Measurements from ENCODE around the gene ATAT1.

Gene ATAT1

DNA sequence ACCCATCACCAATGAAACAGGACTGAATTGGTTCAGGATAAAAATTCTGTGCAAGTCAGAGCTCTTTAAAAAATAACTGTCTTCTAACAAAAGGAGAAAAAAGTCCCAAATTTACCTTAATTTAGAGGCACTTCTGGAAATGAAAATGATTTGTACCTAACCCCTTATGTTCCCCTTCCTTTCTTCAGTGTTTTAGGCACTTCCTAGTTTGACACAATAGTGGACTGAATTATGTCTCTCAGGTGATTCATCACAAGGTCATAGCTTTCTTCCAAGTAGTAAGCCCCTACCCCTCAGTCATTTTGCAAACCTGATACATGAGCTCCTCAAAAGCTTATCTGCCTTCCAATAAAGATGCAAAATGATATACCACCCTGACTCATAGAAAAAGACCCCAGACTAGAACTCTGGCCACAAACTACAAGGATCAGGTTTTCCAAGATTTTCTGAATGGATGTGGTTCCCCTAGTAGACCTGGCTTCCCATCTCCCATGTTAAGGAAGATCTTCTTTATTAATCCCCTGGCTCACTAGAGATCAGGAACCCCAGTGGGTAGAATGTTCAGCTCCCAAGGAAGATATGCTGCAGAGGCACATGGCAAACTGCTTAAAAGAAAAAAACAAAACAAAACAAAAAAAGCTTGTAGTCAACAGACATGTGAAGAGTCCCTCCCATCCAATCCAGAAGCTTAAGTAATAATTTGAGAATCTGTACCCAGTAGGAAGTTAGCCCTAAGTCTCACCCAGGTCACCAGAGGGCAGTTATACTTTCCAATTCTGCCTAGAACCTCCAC, 13.2 kb upstream of the ATAT1 start:
- no peak for DNase-seq (ENCODE audit: low read depth in 2 of 2)

DNA sequence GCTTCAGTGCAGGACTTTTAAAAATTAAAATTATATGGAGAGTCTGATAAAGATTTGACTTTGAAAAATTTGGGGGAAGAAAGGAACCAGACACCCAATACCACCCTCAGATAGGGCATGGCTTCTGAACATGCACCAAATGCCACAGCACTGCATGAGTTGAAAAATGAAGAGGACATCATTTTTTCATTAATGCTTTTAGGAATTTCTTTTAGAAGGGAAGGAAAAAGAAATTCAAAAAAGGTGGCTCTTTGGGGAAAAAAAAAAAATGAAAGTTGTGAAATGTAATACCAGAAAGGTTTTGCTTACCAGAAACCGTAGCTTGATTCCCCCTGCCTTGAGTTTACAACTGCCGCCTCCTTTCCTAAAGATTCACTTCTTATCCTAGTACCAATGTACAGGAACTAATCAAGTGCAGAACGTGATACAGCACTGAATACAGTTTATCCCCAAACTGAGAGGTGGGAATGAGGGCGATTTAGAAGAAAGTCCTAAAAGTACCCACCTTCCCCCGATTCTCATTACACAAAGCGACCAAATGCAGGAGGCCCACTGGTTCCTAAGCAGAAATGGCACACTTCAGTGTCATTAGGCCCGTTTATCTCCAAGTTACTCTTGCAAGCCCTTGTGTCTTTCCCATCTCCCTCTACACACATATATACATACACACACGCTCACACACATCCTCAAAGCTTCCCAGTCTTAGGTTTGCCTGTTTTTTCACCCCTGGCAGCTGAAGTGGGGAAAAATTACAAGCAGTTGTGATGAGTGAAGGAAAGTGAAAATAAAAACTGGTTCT, 12.4 kb upstream of the ATAT1 start:
- DNase-seq (ENCODE audit: low read depth in 2 of 2) = no peak

DNA sequence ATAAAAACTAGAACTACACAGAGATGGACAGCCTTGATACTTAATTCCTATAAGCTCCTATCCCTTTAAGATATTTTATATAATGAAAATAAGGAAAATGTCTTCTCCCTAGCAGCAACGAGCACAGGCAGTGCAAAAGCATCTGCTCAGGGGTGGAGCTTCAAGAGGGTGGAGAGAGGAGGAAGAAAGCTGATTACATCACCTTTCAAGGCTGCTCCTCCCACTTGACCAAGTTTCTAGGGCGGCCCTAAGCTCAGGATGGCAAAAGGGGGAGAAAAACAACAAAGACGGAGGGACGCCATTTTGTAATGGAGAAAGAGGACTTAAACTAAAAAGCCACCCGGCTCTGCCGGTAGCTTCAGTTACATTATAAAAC, 11.8 kb upstream of the ATAT1 start:
- peak; percentile 73 to 83 for DNase-seq (ENCODE audit: low read depth in 2 of 2)

DNA sequence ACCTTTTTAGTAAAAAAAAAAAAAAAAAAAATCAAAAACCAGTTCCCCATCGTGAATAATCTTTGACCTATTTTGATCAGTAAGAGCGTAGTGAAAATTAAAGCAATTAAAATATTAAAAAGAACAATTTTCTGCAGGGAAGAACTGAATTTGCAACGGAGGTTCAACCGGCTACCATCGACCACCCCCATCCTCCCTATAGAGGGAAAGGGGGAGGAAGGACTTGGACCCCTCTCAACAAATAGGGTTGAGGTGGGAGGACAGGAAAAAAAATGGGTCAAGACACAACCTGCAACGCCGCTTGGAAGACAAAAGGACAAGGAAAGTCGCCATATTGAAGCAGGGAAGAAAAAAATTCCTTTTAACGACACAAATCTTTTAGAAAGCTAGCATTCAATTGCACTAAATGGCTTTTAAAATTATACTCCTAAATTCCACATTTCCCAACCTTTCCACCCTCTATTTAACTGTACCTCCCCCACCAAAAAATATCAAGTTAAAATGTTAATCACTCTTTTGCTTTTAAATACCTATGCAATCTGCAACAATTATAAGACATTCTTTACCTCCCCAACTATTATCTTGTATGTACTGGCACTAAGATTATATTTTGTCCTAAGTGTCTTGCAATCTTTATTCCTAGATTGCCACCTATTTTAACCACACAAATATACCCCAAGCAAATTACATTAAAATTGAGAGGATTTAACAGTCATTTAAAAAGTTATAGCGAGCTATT, 11.3 kb upstream of the ATAT1 start:
- no peak for DNase-seq (ENCODE audit: low read depth in 2 of 2)

DNA sequence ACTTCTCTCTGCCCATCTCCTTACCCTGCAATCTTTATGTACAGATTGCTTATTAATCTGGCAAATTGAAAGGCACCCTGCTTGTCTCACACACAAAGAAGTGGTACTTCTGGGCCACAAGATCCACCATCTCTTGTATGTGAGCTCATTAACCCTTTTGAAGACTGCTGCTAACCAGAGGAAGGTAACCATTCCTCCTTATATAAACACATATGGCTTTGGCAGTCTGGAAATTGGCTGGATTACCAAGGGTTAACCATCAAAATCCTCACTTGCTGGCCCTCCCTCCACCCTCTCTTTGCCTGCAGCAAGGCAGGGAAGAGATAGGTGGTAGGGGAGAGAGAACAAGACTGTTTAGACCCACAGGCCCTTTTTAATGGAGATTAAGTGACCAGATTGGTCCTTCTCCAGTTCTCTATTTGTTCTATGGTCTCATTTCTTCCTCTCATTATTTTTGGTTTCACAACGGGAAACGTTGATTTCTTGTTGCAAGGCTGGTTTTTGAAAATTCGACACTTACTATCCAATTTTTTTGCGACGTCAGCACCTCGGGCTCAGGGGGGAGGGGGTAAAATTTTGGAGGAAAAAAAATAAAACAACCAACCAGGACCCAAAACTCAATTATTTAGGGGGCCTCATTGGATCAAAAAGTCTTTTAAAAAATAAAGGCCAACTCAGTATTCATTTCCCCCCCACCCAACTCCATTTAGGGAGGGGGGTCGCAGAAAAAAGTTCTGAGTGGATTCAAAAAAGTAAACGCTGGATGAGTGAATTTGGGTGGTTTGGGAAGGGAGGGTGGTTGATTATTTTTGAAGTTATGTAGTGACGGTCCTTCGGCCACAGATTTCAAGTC, 10.5 kb upstream of the ATAT1 start:
- no peak for DNase-seq (ENCODE audit: low read depth in 2 of 2)

DNA sequence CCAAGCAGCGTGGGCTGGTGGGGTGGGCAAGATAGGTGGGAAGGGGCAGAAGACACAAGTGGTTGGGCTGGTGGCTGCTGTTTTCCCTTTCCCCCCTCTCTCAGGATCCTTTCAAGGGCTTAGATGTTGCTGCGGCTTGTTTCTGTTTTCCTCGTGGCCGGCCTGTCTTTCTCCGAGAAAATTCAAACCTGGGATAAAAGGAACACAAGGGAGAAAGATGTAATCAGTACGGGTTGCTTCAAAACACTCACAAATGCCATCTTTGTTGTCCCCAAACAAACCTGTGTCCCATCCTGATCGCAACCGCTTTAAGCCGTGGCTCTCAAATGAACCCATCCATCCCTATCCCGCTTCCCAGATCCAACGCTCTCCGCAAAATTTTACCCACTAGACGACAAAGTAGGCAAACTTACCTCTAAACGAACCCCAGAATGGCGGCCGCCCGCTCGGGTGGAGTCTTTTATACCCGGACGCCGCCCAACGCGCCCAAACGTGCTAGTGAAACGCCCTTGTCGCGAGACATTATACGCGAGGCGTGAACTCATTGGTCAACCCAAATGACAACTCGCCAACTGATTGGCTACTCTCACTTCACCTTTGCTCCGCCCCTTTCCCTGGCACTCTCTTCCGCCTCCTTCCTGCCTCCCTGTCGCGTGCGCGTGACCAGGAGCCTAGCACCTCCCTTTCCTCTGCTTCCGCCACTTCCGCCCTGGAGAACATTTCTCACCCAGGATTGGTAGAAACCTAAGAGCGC, 9.7 kb upstream of the ATAT1 start, which contains the start of gene PPP1R10:
Gene PPP1R10, minus strand, starts transcription at position 433 of the 754 bp plus-strand sequence. CDS start 7,299 bp downstream, outside the sequence.
- DNase-seq (ENCODE audit: low read depth in 2 of 2) = peak; percentile 97 to 99

DNA sequence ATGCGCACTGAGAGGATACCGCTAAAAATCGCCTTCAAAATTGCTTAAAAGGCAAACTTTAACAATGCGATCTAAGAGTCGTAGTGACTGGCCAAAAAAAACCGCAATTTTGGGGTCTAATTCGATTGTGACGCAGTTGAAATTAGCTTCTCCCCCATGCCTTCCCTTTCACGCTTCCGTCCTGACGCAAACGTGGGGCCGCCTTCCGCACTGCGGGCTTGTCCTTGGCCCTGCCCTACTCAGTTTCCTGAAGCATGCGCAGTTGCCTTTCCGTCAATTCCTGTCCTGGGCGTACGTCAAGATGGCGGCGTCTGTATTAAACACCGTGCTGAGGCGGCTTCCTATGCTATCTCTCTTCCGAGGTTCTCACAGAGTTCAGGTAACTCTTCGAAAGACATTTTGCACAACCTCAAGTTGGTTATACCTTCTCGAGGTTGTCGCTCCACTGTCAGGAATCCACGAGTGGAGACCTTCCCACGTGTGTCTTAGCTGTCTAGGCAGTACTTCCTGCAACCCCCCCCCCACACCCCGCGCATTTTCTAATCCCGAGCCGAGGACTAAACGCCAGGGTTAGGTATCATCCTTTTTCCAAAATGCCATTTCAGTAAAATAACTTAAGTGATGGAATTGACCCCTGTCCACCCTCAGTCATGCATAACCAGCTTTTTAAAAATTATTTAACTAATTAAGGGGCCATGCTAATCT, 9.0 kb upstream of the ATAT1 start, which contains the start of gene MRPS18B:
Gene MRPS18B, plus strand, starts transcription at position 276 of the 705 bp plus-strand sequence. Its CDS starts 26 bp downstream, at position 302.
- peak; percentile 98 to 99 for DNase-seq (ENCODE audit: low read depth in 2 of 2)

DNA sequence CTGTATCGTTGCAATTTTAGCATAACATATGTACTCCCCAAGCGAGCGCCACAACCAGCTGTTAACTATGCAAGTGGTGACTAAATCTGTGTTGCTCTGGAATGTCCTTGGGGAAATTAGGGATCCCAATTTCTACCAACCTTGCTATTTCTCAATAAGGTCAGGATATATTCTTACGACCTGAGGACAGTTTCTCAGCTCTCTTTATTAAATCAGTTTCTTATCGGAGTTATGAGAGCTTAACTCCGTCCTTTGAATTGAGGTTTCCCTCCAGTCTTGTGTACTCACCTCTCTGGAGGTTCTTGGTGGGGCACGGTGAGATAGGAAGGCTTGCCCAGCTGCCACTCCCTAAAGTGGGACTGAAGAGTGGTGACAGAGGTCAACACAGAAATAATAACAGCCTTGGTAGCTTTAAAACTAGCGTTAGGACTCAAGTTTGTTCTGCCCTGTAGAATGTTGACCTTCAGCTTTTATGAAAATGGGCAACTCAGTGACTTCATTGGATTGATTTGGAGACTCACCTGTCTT, 8.3 kb upstream of the ATAT1 start:
- no peak for DNase-seq (ENCODE audit: low read depth in 2 of 2)

DNA sequence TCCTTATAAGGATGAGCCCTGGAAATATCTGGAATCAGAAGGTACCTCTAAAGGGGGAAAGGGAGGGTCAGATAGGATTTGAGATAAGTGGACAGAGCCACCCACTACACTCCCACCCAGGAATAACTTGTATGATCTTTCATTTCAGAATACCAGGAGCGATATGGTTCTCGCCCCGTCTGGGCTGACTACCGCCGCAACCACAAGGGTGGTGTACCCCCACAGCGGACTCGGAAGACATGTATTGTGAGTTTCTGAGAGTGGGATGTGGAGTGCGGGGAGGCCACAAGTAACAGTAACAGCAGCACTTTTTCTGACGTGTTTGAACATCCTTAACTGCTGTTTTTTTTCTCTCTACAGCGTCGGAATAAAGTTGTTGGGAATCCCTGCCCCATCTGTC, 7.1 kb upstream of the ATAT1 start:
- no peak for DNase-seq (ENCODE audit: low read depth in 2 of 2)

DNA sequence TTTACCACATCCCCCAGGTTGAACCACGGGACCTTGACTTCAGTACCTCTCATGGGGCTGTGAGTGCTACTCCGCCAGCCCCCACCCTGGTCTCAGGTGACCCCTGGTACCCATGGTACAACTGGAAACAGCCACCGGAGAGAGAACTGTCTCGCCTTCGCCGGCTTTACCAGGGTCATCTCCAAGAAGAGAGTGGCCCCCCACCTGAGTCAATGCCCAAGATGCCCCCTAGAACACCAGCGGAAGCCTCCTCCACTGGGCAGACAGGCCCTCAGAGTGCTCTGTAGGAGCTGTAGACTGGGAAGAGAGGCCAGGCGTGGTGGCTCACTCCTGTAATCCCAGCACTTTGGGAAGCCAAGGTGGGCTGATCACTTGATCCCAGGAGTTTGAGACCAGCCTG, 1.2 kb upstream of the ATAT1 start:
- no peak for DNase-seq (ENCODE audit: low read depth in 2 of 2)

DNA sequence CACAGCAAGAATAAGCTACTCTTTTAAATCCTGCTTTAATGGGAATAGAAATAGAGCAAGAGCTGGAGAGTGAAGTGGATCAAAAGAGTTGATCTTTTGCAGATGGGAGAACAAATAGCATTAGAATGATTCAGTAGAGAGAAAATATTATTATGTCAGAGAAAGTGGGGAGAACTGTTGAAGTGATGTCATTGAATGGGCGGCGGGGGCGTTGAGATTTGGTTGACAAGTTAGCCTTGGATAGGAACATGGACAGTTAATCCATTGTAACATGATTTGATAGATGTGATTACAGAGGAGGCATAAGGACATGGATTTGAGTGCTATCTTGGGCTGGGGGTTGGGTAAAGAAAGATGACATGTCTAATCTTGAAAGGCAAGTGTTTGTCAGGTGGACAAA, 9.2 kb downstream of the ATAT1 start:
- no peak for DNase-seq (ENCODE audit: low read depth in 2 of 2)

DNA sequence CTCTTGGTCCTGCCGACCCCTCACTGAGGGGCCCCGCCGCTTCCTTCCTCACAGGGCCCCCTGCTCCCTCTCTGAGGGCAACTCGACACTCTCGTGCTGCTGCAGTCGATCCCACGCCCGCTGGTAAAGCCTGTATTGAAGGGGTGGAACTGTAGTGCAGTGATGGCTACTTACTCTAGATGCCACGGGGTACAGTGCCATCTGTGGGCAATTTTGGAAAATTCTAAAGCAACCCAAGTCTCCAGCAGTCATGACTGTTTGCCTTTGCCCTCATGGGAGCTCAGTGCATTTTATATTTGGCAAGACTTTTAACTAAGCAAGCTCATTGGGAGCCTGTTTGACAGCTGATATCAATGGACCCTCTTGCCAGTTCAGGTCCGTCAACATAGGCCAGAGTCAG, 13.8 kb downstream of the ATAT1 start:
- no peak for DNase-seq (ENCODE audit: low read depth in 2 of 2)

DNA sequence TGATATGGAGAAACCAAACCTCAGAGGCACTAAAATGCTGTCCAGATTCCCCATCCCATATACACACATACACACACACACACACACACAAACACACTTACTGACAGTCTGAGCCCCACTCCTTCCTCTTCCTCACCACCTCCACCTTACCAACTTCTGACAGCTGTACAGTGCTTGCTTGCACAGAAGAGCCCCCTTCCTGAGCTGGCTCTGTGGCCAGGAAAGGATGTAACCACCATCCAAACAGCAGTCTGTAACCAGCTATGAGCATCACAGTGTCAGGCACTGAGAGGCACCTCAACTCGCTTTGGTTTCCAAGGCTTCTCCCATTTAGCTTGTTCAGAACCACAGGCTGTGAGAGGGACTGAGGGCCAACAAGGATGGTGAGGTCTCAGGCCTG, 14.4 kb downstream of the ATAT1 start:
- DNase-seq (ENCODE audit: low read depth in 2 of 2) = no peak

DNA sequence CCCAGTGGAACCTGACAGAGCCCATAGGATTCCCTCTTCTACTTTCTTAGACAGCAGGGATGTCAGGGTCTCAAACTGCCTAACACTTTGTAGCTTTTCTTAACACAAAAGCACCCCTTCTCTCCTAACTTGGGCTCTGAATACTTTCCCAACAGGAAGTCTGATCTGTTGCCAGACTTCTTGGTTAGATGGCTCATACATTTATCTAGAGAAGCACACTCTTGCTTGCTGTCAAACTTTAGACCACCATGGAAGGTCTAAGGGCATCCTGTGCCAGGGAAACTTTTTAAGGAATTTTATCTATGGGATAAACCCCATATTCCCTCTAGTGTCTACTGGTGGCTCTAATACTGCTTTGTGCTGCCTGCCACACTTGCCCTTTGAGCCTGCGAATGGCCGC, 17.0 kb downstream of the ATAT1 start:
- no peak for DNase-seq (ENCODE audit: low read depth in 2 of 2)

DNA sequence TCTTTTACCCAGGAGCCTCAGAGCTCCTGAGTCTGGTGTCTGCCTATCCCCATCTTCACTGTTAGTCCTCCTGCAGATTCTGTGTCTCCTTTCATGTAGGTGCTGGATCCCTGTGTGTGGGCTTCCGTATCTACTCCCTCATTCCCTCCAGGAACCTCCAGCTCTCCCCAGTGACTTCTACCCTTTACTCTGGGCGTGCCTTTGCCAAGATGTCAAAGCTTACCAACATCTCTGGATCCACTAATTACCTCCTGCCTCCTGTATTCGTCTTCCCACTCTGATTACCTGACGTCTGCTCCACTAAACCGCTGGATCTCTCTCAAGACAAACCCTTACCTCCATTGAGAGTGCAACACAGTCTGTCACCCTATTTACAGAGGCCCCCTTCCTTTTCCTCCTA, 18.1 kb downstream of the ATAT1 start:
- no peak for DNase-seq (ENCODE audit: low read depth in 2 of 2)

DNA sequence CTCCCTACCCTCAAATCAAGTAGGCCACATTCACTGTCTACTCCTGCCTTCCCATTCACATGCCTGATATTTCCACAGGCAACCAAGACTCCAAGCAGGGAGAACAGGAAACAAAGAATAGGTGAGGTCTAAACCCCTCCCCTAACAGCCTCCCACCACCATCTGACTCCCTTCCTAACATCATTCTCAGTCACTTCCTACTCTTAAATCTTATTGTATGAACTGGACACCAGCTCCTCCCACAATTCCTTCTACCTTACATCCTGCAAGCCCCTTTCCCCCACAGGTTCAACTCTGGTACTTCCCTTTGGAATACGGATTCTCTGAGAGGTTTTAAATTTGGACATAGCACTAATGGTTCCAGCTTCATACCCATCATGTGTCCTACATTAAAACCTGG, 19.3 kb downstream of the ATAT1 start:
- no peak for DNase-seq (ENCODE audit: low read depth in 2 of 2)

DNA sequence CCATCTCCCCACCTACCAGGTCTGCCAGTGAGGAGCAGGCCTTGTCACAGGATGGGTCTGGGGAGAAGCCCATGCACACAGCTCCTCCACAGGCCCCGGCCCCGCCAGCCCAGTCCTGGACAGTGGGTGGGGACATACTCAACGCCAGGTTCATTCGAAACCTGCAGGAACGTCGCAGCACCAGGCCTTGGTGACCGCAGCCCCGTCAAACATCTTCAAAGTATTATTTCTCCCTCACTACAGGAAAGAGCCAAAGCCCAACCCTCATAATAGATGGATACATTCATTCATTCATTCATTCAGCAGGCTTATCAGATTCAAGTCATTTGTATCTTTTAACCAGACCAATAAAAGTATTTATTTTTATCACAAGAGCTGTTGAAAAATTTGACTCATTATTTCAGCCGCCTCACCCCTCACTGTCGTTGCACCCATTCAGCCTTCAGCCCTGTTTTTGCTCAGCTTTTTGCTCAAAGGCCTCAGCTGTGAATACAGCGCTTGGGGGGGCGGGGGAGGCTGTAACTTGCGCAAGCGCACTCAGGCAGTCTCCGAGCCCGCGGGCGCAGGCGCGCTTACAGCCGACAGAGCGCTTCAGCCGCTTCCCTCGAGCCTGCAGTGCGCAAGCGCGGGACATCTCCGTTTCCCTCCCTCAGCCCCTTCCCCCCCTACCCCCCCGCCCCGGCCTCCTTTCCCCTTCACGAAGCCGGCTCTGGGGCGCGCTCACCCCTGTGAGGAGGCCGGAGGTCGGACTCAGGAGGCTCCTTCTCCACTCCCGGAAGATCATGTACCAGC, 20.0 kb downstream of the ATAT1 start, which contains the start of gene C6orf136:
Gene C6orf136, plus strand, starts transcription at position 684 of the 792 bp plus-strand sequence. Its CDS starts 99 bp downstream, at position 783.
- DNase-seq (ENCODE audit: low read depth in 2 of 2) = peak; percentile 88 to 93

DNA sequence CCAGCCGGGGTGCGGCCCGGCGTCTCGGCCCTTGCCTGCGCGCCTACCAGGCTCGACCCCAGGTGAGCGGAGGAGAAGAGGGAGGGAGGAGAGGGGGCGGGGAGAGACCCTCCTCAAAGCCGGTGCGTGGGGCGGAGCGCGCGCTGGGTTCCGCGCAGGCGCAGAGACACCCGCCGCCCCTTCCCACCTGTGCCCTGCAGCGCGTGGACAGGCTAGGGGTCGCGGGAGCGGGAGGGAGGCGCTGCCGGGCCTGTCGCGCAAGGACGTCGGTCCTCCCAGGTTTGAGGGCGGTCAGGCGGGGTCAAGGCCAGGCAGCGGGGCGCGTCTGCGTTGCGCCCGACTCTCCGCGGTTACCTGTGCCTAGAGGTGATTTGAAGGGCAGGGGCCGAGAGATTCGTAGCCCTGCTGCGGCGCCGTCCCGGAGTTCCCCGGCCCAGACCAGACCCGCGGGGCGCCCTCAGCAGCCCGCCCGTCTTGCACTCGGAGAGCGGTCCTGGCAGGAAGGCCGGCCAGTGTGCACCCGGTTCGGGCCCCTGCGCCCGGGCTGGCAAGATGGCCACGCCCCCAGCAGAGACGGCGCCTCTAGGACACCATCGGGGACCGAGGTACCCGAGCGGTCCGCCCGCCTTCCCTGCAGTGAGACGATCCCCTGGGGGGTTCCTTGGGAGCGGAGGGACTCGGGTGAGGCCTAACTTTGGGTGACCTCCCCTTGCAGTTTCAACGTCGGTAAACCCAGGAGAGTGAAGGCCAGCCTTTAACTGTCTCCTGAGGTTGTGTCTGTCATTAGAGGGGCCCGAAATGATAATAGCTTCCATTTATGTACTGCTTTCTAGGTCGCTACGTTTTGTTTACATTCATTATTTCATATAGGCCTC, 20.8 kb downstream of the ATAT1 start:
- peak; percentile 26 to 70 for DNase-seq (ENCODE audit: low read depth in 2 of 2)

All from stimulated activated CD8-positive, alpha-beta memory T cell treated with anti-CD3 and anti-CD28 coated beads, Interleukin-7, amount 100 ng/mL, for 4 hours (primary cell).